ENCODE results near the gene HYAL3.

DNA sequence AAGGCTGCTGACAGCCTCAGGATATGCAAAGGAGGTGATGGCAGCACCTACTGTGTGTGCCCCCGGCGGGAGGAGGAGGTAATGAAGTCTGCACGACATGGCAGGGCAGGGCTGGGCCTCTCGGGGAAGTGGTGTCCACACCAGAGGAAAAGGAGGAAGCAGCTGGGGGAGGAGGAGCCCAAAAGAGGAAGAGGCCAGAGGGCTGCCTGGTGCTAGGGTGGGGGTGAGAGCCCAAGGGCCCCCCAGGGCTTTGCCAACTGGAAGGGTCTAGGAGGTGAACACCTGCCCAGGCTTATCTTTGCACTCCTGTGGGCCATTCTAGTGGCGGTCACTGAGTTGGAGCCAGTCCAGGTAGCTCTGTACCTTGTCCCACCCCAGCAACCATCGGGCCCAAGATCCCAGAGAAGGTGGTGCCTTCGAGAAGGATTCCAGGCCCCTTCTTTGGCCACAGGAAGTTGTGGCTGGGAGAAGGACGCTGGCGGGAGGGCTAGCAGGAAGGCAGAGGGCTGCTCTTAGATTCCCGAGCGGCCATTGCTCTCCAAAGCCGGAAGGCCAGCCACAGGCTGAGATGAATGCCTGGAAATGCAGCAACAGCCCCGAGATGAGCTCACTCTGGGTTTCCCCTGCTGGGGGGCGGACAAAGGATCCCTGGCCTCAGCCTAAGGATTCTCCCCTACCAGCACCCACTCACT lies 56.2 kb downstream of the HYAL3 start:
- TF ChIP-seq, protein P1, sequence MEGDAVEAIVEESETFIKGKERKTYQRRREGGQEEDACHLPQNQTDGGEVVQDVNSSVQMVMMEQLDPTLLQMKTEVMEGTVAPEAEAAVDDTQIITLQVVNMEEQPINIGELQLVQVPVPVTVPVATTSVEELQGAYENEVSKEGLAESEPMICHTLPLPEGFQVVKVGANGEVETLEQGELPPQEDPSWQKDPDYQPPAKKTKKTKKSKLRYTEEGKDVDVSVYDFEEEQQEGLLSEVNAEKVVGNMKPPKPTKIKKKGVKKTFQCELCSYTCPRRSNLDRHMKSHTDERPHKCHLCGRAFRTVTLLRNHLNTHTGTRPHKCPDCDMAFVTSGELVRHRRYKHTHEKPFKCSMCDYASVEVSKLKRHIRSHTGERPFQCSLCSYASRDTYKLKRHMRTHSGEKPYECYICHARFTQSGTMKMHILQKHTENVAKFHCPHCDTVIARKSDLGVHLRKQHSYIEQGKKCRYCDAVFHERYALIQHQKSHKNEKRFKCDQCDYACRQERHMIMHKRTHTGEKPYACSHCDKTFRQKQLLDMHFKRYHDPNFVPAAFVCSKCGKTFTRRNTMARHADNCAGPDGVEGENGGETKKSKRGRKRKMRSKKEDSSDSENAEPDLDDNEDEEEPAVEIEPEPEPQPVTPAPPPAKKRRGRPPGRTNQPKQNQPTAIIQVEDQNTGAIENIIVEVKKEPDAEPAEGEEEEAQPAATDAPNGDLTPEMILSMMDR (IDR thresholded peaks at IDR 0.05): no peak
- TF ChIP-seq ZFX (IDR thresholded peaks at IDR 0.05; ENCODE audit: borderline replicate concordance): no peak
